Activated CD4-positive, CD25-positive, alpha-beta regulatory T cell treated with anti-CD3 and anti-CD28 coated beads, Interleukin-2, amount 50 U/mL, for 16 hours (primary cell): ENCODE results near the gene SRSF1.
"Not testable (repeated sequence)": the region's sequence is repeated elsewhere in the genome, so short reads cannot be mapped to it uniquely, and the experiment has no call there.

ENCODE experiments used
- DNase-seq: peaks from one replicate; pipeline ENCODE4 v3.0.0-alpha.2; 2020; ENCODE audit warnings: low read depth, low spot score

The SRSF1 gene

DNA sequence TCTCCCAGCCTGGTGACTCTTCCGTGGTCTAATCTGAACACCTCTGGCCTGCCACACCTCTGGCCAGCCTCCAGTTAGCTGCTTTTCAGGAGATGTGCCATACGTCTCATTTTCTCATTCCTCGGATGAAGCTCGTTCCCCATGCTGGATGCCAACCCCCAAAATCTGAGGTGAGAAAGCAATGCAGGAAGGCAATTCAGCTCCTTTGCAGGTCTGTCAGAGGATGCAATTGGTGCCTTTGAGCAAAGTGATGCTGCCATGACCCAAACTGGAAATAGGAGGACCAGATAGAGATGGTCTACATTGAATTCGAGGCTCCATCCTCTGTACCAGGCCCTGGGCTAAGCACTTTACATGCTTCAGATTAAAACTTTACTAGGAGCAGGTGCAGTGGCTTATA is 40.8 kb downstream of the SRSF1 start:
- no peak for DNase-seq

DNA sequence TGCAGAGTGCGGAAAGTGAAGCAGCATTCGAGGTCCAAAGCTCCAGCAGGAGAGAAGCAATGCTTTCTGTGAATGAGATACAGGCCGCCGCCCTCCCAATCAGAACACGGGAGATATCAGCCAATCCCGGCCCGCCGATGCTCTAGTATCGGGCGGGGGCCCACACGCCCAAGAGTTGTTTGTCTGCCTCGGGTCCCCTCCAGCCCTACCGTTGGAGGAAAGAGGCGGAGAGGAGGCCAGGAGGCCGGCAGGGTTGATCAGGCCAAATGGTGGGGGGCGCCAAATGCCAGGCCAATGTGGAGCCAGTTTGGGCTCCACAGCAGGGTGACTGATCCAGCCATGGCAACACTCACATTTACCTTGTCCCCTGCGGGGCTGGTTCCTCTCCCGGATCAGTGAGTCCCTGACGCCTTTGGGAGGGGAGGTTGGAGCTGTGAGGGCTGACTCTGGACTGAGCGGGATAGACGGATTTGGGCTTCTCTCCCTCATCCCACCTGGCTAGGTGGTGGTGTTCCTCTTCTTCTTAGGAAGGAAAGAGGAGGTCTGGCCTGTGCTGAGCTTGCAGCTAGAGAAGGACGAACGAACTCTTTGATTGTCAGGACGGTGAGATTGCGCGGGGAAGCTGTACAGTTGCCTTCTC is 41.4 kb downstream of the SRSF1 start:
- DNase-seq, result no peak

DNA sequence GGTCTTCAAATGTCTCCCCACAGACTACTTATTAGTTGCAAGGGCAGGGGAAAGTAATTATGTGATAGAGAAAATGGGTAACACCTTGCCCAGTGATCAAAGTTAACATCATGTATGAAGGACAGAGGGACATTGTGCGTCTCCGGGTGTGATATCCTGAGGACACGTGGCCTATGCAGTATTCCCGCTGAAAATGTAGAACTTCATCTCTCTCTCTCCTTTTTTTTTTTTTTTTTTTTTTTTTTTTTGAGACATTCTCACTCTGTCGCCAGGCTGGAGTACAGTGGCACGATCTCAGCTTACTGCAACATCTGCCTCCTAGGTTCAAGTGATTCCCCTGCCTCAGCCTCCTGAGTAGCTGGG is 43.9 kb downstream of the SRSF1 start:
- no peak for DNase-seq

DNA sequence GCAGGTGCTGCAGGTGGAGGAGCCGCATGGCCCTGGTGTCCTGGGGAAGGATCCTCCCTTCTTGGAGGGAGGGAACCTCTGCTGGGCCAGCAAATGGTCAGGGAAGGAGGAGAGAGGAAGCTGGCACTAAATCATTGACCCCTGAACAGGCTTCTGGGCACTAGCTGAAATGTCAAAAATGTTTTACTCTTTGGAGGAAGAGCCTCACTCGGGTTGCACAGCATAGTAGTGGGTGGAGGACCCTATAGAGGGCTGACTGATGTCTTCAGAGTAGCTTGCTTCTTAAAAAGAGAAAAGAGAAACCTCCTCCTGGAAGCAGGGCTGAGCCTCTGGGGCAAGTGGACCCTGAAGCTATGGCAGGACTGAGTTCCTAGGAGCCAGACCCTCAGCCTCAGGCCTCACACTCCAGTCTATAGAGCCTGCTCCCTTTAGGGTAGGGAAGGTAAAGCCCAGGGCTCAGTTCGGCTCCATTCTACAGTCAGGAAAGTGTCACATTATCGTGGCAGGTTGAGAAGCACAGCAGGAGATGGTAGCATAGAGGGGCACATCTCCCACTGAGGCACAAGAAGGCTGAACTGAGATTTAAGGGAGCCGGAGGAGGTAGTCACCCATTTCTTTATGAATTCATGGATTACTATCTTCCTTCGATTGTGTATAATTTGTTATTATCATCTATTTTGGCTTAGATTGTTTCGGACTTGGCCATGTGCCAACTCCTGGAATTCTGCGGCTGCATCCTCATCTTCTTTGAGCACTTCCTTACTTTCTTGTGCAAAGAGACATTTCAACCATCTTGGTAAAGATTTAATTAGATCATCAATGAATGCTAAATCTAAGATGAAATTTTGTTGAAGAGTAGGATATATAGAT is 44.5 kb downstream of the SRSF1 start:
- no peak for DNase-seq

DNA sequence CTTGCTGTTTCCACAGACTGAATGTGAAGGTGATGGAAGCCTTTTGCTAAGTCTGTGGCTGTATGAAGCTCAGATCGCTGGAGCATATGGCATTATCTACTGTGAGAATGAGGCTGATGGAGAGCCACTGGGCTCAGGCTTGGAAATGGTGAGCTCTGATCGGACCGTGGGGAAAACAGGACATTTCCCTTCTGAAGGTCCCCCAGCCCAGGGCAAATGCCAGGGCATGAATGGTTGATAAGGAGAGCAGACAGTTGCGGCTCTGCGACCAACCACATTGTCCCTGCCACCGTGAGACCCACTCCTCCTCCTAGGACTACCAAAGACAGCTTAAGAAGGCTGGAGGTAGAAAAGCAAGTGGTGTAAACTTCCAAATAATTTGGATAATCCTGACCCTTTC is 47.1 kb downstream of the SRSF1 start:
- DNase-seq, result no peak

DNA sequence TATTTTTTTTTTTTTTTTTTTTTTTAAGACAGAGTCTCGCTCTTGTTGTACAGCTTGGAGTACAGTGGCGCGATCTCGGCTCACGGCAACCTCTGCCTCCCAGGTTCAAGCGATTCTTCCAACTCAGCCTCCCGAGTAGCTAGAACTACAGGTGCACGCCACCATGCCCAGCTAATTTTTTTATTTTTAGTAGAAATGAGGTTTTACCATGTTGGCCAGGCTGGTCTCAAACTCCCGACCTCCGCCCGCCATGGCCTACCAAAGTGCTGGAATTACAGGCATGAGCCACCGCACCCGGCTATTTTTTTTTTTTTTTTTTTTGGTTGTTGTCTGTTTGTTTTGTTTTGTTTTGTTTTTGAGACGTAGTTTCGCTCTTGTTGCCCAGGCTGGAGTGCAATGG is 48.7 kb downstream of the SRSF1 start:
- DNase-seq, result not testable (repeated sequence)

DNA sequence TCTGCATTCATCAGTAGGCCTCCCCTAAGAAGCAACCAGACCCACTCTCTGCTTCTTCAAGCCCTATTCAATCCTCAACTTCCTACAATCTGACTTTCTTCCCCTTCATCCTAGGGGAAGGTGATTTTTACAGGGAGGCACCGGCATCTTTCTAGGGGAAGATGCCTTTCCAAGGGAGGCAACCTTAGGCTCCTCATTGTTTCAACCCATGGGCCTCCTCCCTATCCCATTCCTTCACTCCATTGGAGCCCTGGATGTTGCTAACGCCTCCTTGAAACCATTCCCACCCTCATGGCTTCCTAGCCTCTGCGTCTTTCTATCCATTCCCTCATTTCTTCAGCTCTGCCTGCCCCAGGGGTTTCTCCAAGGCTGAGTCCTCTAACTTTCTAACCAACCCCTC is 49.2 kb downstream of the SRSF1 start:
- DNase-seq, result no peak

DNA sequence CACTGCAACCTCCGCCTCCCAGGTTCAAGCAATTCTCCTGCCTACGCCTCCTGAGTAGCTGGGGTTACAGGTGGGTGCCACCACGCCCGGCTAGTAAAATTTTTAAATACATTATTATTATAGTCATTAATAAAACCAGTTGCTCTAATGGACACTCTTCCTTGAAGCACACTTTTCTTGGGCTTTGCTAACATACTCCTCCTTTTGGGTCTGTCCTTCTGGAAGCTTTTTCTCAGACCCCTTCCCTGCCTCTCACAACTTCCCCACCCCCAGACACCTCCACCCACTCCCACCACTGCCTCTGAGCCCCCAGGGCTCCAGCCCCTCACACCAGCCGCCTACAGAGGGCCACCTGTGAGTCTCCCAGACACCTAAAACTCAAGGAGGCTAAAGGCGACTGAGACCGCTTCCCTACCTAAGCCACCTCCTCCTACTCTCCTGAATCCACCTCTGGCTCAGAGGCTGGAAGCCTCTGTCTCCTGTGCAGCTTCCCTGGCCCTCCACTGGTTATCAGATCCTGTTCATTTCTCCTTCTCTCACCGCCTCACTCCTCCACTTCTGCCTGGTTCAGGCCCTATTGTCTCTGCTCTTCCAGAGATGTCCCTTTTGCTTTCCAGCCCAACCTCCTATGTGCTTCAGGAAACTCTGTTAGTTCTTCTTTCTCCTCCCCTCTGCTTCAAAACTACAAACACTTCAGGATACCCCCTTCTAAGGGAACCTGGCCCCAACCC is 49.8 kb downstream of the SRSF1 start:
- no peak for DNase-seq

DNA sequence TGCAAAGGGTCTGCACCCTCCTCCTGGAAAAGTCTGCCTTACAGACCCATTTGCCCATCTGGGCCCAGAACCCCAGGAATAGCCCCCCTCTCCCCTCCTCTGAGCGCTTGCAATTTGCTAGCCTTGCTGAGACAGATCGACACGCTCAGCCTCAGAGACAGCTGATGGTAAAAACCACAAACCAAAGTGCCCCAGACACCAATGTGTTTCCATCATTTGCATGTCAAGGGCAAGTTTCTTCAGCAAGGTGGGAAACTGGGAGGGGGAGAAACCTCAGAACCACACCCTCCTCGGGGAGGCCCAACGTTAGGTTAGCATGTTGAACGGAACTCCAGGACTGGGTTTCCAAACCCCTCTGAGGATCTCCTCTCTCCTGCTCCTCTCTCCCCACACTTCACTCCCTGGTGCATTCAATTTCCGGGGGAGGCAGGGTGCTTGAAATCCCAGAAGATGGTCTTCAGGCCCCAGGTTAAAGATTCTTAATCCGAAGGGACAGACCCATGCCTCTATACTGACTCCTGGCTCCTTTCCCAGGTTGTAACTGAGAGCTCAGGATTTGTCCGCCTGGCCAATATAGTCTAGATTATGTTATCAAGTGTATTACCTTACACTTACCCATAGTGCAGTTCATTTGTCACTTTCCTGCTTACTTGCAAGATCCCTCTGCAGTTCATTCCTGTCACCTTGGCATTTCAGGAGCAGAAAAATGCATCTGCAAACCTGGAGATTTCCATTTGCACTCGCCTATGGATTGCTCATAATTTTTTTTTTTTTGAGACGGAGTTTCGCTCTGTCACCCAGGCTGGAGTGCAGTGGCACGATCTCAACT is 50.5 kb downstream of the SRSF1 start:
- DNase-seq, result no peak

DNA sequence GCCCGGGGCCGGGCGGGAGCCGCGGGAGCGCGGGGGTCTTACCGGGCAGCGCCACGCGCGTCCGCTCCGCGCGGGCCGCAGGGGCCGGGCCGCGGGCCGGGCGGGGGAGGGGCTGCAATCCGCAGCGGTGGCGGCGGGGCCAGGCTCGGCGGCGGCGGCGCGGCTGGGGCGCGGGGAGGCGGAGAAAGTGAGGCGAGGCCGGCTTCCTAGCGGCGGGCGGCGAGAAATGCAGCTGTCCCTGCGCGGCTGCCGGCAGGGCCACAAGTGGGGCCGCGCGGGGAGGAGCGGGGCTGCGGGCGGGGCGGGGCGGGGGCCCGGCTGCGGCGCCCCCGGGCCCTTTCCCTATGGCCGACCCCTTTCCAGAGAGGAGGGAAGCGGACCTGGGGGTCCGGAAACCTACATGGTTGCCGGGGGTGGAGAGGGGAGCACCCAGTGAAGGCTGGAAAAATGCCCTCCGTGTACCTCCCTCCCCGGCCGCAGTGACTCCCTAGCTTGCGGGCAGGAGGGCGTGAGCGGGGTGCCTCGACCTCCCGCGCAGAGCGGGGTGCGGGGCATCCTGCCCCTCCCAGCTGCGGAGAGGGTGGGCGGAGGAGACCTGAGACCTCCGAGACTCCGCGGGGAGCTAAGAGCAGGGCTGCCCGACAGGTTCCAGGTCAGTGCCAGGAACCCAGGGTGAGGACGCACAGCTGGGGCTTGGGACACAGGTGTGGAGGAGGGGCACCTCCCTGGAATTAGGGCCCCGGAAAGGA is 51.7 kb downstream of the SRSF1 start, which contains the start of gene CUEDC1:
Gene CUEDC1 (minus strand): TSS at position 230 of the 749 bp plus-strand sequence. CDS start 69,848 bp downstream, outside the sequence.
- DNase-seq, result no peak

DNA sequence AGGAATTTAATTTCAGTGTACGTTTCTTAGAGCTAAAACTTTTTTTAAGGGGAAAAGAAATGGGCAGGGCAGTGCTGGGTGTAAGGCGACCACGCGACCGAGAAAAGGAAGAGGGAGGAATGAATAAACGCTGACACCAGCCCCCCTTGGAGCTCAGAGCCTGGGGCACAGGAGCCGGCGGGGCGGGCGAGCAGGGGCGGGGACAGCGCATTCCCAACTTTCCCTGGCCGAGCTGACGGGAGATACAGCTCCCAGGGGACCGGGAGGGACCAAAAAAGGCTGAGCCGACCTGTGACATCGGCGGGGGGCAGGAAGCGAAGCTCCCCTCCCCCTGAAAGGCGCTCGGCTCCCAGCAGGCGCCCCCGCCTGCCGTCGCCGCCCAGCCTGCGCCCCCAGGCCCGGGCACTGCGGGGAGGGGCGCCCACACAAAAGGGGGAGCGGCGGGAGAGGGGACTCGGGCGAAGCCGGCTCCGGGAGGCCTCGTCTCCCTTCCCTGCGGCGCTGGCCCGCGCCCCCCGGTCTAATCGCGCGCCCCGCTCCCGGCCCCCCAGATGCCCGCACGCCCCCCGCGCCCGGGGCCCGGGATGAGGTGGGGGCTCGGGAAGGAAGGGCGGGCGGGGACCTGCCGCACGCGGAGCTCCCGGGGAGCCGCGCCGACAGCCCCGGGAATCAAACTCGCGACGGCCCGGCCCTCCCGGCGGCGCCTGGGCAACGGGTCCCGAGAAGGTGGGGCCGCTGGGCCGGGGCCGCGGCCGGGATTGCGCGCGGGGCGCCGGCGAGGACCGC is 52.5 kb downstream of the SRSF1 start:
- no peak for DNase-seq

DNA sequence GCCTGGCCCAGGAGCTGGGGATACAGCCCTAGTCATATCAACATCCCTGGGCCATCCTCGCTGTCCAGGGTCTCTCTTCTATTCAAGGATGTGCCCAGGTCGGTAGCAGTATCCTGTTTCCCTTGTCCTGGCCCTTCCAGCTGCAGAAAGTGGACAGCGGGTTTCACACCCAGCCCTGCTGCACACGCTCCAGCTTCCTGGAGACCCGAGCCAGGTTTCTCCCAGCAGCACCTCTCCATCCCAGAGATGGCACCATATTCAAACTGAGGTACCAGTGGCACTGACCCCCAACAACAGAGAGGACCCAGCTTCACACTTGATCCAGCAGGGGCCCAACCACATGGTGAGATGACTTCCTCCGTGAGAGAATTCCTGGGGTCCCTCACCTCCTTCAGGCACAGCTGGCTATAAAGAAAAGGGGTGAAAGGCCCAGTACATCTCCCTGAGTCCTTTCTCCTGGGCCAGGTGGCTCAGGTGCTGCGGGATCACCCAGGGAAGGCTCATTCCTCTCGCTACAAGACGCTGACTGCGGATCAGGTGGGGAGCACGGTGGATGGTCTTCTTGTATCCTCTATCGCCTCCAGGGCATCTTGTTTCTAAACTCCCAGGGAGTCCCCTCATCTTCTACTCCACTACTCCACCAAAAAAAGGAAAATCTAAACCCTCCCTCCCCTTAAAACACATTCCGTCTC is 53.2 kb downstream of the SRSF1 start:
- no peak for DNase-seq
